Measurements from ENCODE around the gene MVB12B. TPM values are rescaled to one million over a fixed set of nuclear protein-coding genes. Genes with fewer than 3 reads are reported as not detected.

The MVB12B gene
- total RNA-seq, 1 experiment from 2014 or later, result 5.8 TPM

- Mint-ChIP-seq H3K27me3 (ENCODE audit: low read depth) (peaks cover 31% of the 10 kb centered on the region), H3K27ac (peak overlapping the region in 1 of 3 experiments; percentile 14; a peak in 1 of 7 replicates)
- H3K4me2 ChIP-seq (ENCODE audit: insufficient read depth, insufficient read length, low read length), result no peak overlapping the region
Measured at GRCh38 chr9:126420643-126421564, 94.3 kb downstream of the MVB12B start.

More at GRCh38 chr9:126420643-126421564, 94.3 kb downstream of the MVB12B start:
- Histone ChIP-seq H3K9me3 (ENCODE audit: control insufficient read depth, low read depth, low read length) (no peaks in the 10 kb centered on the region), H4K91ac (ENCODE audit: insufficient read length, low read depth, low read length) (no peak overlapping the region), H2AK5ac (ENCODE audit: insufficient read length, low read length) (no peak overlapping the region), H3K14ac (ENCODE audit: insufficient read depth, low read length) (no peak overlapping the region), H2BK20ac (ENCODE audit: low read depth, low read length, poor library complexity, severe bottlenecking) (no peak overlapping the region), H3T11ph (ENCODE audit: low read length) (no peak overlapping the region), H3K4ac (ENCODE audit: low read depth, low read length) (no peak overlapping the region), H3K9ac (ENCODE audit: extremely low read depth, insufficient read length, low read length) (no peak overlapping the region), H3K79me2 (ENCODE audit: insufficient read depth, low read length) (no peaks in the 10 kb centered on the region), H3K4me1 (ENCODE audit: insufficient read depth, low read length) (peaks cover 13% of the 10 kb centered on the region; the same call in 1 of the 2 replicates), H3K79me1 (ENCODE audit: insufficient read depth, low read depth, low read length, poor library complexity, severe bottlenecking) (no peaks in the 10 kb centered on the region), H3K23me2 (ENCODE audit: insufficient read length, low read depth, low read length, poor library complexity, severe bottlenecking) (no peaks in the 10 kb centered on the region), H2BK5ac (ENCODE audit: insufficient read length, low read length) (no peak overlapping the region), H4K5ac (ENCODE audit: insufficient read length, low read depth, low read length) (no peak overlapping the region), H4K20me1 (ENCODE audit: control insufficient read depth, insufficient read depth, insufficient read length) (no peaks in the 10 kb centered on the region), H2BK15ac (ENCODE audit: low read depth, low read length) (no peak overlapping the region), H2AFZ (ENCODE audit: low read length) (no peak overlapping the region), H3K27ac (ENCODE audit: insufficient read length, low read depth, low read length) (no peak overlapping the region), H3K18ac (ENCODE audit: insufficient read length, low read depth, low read length) (no peak overlapping the region), H3K56ac (ENCODE audit: insufficient read length, low read depth, low read length) (no peak overlapping the region), H3K23ac (ENCODE audit: insufficient read length, low read depth, low read length) (no peak overlapping the region), H3K27me3 (ENCODE audit: insufficient read depth, low read length) (no peaks in the 10 kb centered on the region), H2BK120ac (ENCODE audit: low read depth, low read length, poor library complexity, severe bottlenecking) (no peak overlapping the region), H2BK12ac (ENCODE audit: insufficient read length, low read depth, low read length) (no peak overlapping the region), H4K8ac (replicated peaks; ENCODE audit: insufficient read length, low read depth, low read length) (no peak overlapping the region)
- Mint-ChIP-seq H3K9me3 (no peaks in the 10 kb centered on the region), H3K4me3 (no peak overlapping the region), H3K4me1 (peaks cover 36 to 50% of the 10 kb centered on the region in 2 experiments), H3K36me3 (ENCODE audit: insufficient read depth in 1 of 3, low read depth in 3 of 3) (no peaks in the 10 kb centered on the region; a peak in 1 of 7 replicates)
- WGBS (ENCODE audit: extremely low coverage, insufficient read length, low lambda C conversion rate), result no CpG with 5 or more reads among the region's 17 CpGs
- no peak for DNase-seq
- no peak for TF ChIP-seq CTCF (conservative IDR thresholded peaks at IDR 0.05)
